PC-3 (cell line): ENCODE results near the gene COX7A2.

Experiments
- EZH2 ChIP-seq: fragments of 300-600 bp; sonication (generic); IDR thresholded peaks from one replicate; pipeline ENCODE4 v1.6.1; 2017; ENCODE audit warnings: antibody characterized with exemption, mild to moderate bottlenecking, low read length; ENCODE audit not compliant: unreplicated experiment
- EZH2phosphoT487 ChIP-seq: fragments of 300-600 bp; sonication (generic); IDR thresholded peaks from 2 replicates; pipeline ENCODE4 v1.6.1; 2018; ENCODE audit warnings: mild to moderate bottlenecking, antibody characterized with exemption, low read length, borderline replicate concordance
- TF ChIP-seq, protein P1 (sequence below): fragments of 300-600 bp; sonication (generic); conservative IDR thresholded peaks from 2 replicates; pipeline ENCODE4 v1.5.1; 2017; ENCODE audit warnings: antibody characterized with exemption, low read depth, mild to moderate bottlenecking, low read length

DNA sequence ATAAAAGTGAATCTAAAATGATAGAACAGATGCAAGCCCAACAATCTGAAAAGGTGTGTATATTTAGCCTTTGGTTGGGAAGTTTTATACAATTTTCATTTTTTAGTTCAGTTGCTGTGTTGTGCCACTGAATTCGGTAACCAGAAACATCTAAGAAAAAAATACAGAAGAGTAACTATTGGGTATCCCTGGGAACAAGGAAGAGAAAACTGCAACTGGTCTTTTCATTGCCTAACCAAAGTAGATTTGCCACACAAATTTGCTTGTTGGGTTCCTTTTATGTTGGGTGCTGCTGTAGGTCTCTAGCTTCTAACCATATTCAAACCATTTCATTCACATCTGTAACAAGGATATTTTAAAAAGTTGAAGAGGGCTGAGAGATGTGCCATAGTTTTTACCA is 43.8 kb upstream of the COX7A2 start:
- TF ChIP-seq, protein P1, sequence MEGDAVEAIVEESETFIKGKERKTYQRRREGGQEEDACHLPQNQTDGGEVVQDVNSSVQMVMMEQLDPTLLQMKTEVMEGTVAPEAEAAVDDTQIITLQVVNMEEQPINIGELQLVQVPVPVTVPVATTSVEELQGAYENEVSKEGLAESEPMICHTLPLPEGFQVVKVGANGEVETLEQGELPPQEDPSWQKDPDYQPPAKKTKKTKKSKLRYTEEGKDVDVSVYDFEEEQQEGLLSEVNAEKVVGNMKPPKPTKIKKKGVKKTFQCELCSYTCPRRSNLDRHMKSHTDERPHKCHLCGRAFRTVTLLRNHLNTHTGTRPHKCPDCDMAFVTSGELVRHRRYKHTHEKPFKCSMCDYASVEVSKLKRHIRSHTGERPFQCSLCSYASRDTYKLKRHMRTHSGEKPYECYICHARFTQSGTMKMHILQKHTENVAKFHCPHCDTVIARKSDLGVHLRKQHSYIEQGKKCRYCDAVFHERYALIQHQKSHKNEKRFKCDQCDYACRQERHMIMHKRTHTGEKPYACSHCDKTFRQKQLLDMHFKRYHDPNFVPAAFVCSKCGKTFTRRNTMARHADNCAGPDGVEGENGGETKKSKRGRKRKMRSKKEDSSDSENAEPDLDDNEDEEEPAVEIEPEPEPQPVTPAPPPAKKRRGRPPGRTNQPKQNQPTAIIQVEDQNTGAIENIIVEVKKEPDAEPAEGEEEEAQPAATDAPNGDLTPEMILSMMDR = no peak
- TF ChIP-seq EZH2 = no peak
- no peak for TF ChIP-seq EZH2phosphoT487
